Adrenal gland (tissue), 12 donors: Measurements from ENCODE around the gene PTGS2. TPM values are rescaled to one million over a fixed set of nuclear protein-coding genes. Genes with fewer than 3 reads are reported as not detected.

Experiments
- DNase-seq, 7 donors: peaks; one replicate each; pipeline ENCODE4 v3.0.0-alpha.2; 2019 to 2020
- H3K27ac ChIP-seq, 5 donors: fragments of 200-600 bp; sonication (generic) in 4 of 5; 1 replicate in 3 of 5; 2 replicates in 2 of 5; pipeline versions ENCODE4 v1.5.1 to v1.8.0; 2016 to 2020; ENCODE audit warnings: mild to moderate bottlenecking in 1 of 5
- H3K27me3 ChIP-seq: fragments of 200-600 bp; 2 replicates; pipeline ENCODE4 v1.8.0; 2021
- H3K36me3 ChIP-seq, 2 donors: fragments of 200-600 bp; replicated peaks in 1 of 2; 1 replicate in 1 of 2; 2 replicates in 1 of 2; pipeline versions ENCODE4 v1.5.1 to v1.8.0; 2018 to 2022
- H3K4me1 ChIP-seq, 2 donors: fragments of 200-600 bp; replicated peaks in 1 of 2; 1 replicate in 1 of 2; 2 replicates in 1 of 2; pipeline versions ENCODE4 v1.5.1 to v1.8.0; 2018 to 2021
- H3K4me3 ChIP-seq, 4 donors: fragments of 200-600 bp; sonication (generic) in 3 of 4; one replicate each; pipeline ENCODE4 v1.5.1; 2016 to 2018
- H3K9me3 ChIP-seq, 3 donors: fragments of 200-600 bp; sonication (generic) in 1 of 3; replicated peaks in 1 of 3; 1 replicate in 2 of 3; 2 replicates in 1 of 3; pipeline versions ENCODE4 v1.5.1 to v1.8.0; 2016 to 2021
- CTCF ChIP-seq, 6 experiments: fragments of 450-650 bp in 4 of 6; fragments of 200-600 bp in 2 of 6; sonication (generic) in 1 of 6; IDR thresholded peaks; 1 replicate in 5 of 6; 2 replicates in 1 of 6; pipeline versions ENCODE4 v1.5.1 to v1.8.0; 2016 to 2021; ENCODE audit warnings: antibody characterized with exemption in 6 of 6, mild to moderate bottlenecking in 2 of 6, moderate library complexity in 1 of 6
- POLR2A ChIP-seq, 2 donors: fragments of 450-650 bp; IDR thresholded peaks; one replicate each; pipeline ENCODE4 v1.6.1; 2017; ENCODE audit warnings: antibody characterized with exemption in 2 of 2, mild to moderate bottlenecking in 2 of 2, moderate library complexity in 1 of 2
- WGBS, 4 donors: extraction: QIAGEN DNeasy Blood & Tissue Kit in 2 of 4; methylation state at CpG; one replicate each; pipeline versions ENCODE4 v1.1.5 to v1.1.7; 2013 to 2017; 5-methylcytosine and 5-hydroxymethylcytosine counted together
- intact Hi-C, 2 donors: fragments of 100-400 bp; cut with DNase I; formaldehyde crosslinking; loops; one replicate each; pipeline versions ENCODE4 v1.14.1 to v1.15.0; 2022 to 2023
- polyA plus RNA-seq, 3 donors: library from polyadenylated mRNA; stranded (reverse); fragments of 200-250 nt in 2 of 3; fragments of 350-450 nt in 1 of 3; fragmentation: Illumina TruSeq in 1 of 3; extraction: RNeasy Lipid Tissue Mini Kit (QIAGEN cat#74804) in 1 of 3; gene quantifications; one replicate each; pipeline ENCODE4 v1.2.3, GENCODE V29; 2013 to 2014
- total RNA-seq, 9 donors: library from RNA; depleted of rRNA in 4 of 9; stranded (reverse); fragments of >200 nt in 4 of 9; fragments of 120-200 nt in 1 of 9; fragmentation: NEBNext Ultra II Directional in 1 of 9; extraction: Animal tissue kit (Norgen Biotek cat#: 25700) in 1 of 9; gene quantifications; one replicate each; pipeline versions ENCODE4 v1.1.0 to v1.2.4, GENCODE V29; 2013 to 2023
- donor health status: healthy with polysubstance abuse.
- donor health status: Bipolar disorder and iron deficiency.
- donor health status: DM: yes; HTN: yes; CAD: no.
- donor health status: DM: no; HTN: no; CAD: no.
- donor health status: DM: no; HTN: no; CAD: no.
- donor health status: DM: yes; HTN: yes; CAD: no.

PTGS2 gene
- total and polyA plus RNA-seq, 12 donors, result 0.77 to 21.5 (median 3.0) TPM

- intact Hi-C loops, result no loop called here
- no peaks in the 10 kb centered on the region for H3K27me3 ChIP-seq
- no peak for DNase-seq
- no peaks in the 10 kb centered on the region for H3K36me3 ChIP-seq
- H3K27ac ChIP-seq, result no peak overlapping the region
- no peak overlapping the region for H3K4me3 ChIP-seq
- peaks cover 0 to 5% of the 10 kb centered on the region in 2 donors for H3K4me1 ChIP-seq
- H3K9me3 ChIP-seq, result no peaks in the 10 kb centered on the region
- no peak for TF ChIP-seq CTCF (IDR thresholded peaks at IDR 0.05)
Observed at GRCh38 chr1:186659890-186660341, 20.3 kb downstream of the PTGS2 start.

- H3K36me3 ChIP-seq, result no peaks in the 10 kb centered on the region
- H3K4me1 ChIP-seq, result peaks cover 0 to 5% of the 10 kb centered on the region in 2 donors
- no peak for TF ChIP-seq POLR2A (IDR thresholded peaks at IDR 0.05)
- TF ChIP-seq CTCF (IDR thresholded peaks at IDR 0.05), result no peak
- no peak overlapping the region for H3K27ac ChIP-seq
- no peaks in the 10 kb centered on the region for H3K9me3 ChIP-seq
- DNase-seq, result no peak
- H3K27me3 ChIP-seq, result no peaks in the 10 kb centered on the region
- intact Hi-C loops, result no loop called here
- H3K4me3 ChIP-seq, result no peak overlapping the region
Observed at GRCh38 chr1:186658999-186659398, 21.2 kb downstream of the PTGS2 start.

- H3K27ac ChIP-seq, result no peak overlapping the region
- TF ChIP-seq POLR2A (IDR thresholded peaks at IDR 0.05) (no peak), CTCF (IDR thresholded peaks at IDR 0.05) (no peak)
- H3K9me3 ChIP-seq, result no peaks in the 10 kb centered on the region
- WGBS, 4 donors, result 70 to 84% (median 76%) methylated on average over 2 of the region's 2 CpGs
- intact Hi-C loops, result no loop called here
- H3K36me3 ChIP-seq, result no peaks in the 10 kb centered on the region
- H3K27me3 ChIP-seq, result no peaks in the 10 kb centered on the region
- H3K4me3 ChIP-seq, result no peak overlapping the region
- peaks cover 0 to under 1% of the 10 kb centered on the region in 2 donors for H3K4me1 ChIP-seq
- no peak for DNase-seq
Observed at GRCh38 chr1:186657481-186657880, 22.7 kb downstream of the PTGS2 start.

- WGBS, 4 donors, result 55 to 76% (median 60%) methylated on average over 3 of the region's 3 CpGs
- TF ChIP-seq CTCF (IDR thresholded peaks at IDR 0.05), result no peak
- TF ChIP-seq POLR2A (IDR thresholded peaks at IDR 0.05), result no peak
- H3K27me3 ChIP-seq, result no peaks in the 10 kb centered on the region
- intact Hi-C loops, result no loop called here
- H3K4me1 ChIP-seq, result no peaks in the 10 kb centered on the region
- no peak overlapping the region for H3K27ac ChIP-seq
- DNase-seq, result no peak
- no peak overlapping the region for H3K4me3 ChIP-seq
- no peaks in the 10 kb centered on the region for H3K36me3 ChIP-seq
- no peaks in the 10 kb centered on the region for H3K9me3 ChIP-seq
Observed at GRCh38 chr1:186655876-186656275, 24.3 kb downstream of the PTGS2 start.
